ENCODE results near the gene SLX4IP. TPM values are rescaled to one million over a fixed set of nuclear protein-coding genes. Genes with fewer than 3 reads are reported as not detected.

Gene SLX4IP
- polyA plus RNA-seq, 3 donors, result 0.76 to 2.5 (median 1.1) TPM

DNA sequence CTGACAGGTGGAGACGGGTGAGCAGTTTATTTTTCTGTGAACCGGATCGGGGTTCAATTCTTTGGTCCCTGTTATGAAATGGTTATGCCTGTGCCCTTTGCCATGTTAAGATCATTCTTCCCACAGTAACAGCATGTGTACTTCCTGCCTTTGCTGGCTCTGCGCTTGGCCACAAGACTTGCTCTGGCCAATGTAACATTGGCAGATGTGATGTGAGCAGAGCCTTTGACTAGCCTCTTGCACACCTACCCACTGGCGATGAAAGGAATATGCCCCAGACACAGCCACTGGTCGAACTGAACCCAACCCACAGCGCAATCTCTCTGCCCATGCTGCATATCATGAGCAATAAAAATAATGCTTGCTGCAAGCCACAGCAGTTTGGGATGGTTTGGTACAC lies 206.8 kb downstream of the SLX4IP start:
- DNase-seq, result no peak
- Histone ChIP-seq H3K79me2 (ENCODE audit: insufficient read depth, low read length) (no peaks in the 10 kb centered on the region), H3K9me3 (replicated peaks in 1 of 2; ENCODE audit: control insufficient read depth in 1 of 2, insufficient read depth in 1 of 2, low read length in 2 of 2) (no peaks in the 10 kb centered on the region), H3K4me1 (ENCODE audit: control insufficient read depth in 1 of 2, insufficient read depth in 2 of 2, low read length in 2 of 2) (no peaks in the 10 kb centered on the region), H3K36me3 (replicated peaks in 1 of 2; ENCODE audit: control insufficient read depth in 1 of 2, insufficient read depth in 2 of 2, low read length in 2 of 2) (peaks cover 69 to 98% of the 10 kb centered on the region in 2 donors), H3K4me3 (replicated peaks in 1 of 3; ENCODE audit: low read depth in 2 of 3, low read length in 3 of 3) (no peak overlapping the region), H3K9ac (ENCODE audit: insufficient read depth, low read length, poor library complexity, severe bottlenecking) (no peak overlapping the region), H3K4me2 (replicated peaks; ENCODE audit: extremely low read depth, low read length, poor library complexity, severe bottlenecking) (no peak overlapping the region), H3K27me3 (ENCODE audit: control insufficient read depth in 2 of 2, insufficient read depth in 2 of 2, low read length in 2 of 2) (no peaks in the 10 kb centered on the region), H3K27ac (ENCODE audit: low read depth in 1 of 2, low read length in 2 of 2) (no peak overlapping the region), H4K20me1 (ENCODE audit: insufficient read depth, low read length) (no peaks in the 10 kb centered on the region), H2AFZ (ENCODE audit: insufficient read depth, low read depth, low read length, poor library complexity, severe bottlenecking) (no peak overlapping the region)
- 100% methylated on average over 3 of the region's 7 CpGs for WGBS (ENCODE audit: insufficient coverage)
- Mint-ChIP-seq H3K4me1 (no peaks in the 10 kb centered on the region), H3K4me3 (no peak overlapping the region), H3K27me3 (ENCODE audit: low read depth in 3 of 3) (no peaks in the 10 kb centered on the region), H3K9me3 (no peaks in the 10 kb centered on the region), H3K36me3 (peaks cover 89 to 94% of the 10 kb centered on the region in 2 donors), H3K27ac (peak overlapping the region in 2 of 7 donors; percentile 21 to 73)
- intact Hi-C loops (cut with micrococcal nuclease), result no loop called here
- TF ChIP-seq, protein P1, sequence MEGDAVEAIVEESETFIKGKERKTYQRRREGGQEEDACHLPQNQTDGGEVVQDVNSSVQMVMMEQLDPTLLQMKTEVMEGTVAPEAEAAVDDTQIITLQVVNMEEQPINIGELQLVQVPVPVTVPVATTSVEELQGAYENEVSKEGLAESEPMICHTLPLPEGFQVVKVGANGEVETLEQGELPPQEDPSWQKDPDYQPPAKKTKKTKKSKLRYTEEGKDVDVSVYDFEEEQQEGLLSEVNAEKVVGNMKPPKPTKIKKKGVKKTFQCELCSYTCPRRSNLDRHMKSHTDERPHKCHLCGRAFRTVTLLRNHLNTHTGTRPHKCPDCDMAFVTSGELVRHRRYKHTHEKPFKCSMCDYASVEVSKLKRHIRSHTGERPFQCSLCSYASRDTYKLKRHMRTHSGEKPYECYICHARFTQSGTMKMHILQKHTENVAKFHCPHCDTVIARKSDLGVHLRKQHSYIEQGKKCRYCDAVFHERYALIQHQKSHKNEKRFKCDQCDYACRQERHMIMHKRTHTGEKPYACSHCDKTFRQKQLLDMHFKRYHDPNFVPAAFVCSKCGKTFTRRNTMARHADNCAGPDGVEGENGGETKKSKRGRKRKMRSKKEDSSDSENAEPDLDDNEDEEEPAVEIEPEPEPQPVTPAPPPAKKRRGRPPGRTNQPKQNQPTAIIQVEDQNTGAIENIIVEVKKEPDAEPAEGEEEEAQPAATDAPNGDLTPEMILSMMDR (IDR thresholded peaks at IDR 0.05), result no peak

DNA sequence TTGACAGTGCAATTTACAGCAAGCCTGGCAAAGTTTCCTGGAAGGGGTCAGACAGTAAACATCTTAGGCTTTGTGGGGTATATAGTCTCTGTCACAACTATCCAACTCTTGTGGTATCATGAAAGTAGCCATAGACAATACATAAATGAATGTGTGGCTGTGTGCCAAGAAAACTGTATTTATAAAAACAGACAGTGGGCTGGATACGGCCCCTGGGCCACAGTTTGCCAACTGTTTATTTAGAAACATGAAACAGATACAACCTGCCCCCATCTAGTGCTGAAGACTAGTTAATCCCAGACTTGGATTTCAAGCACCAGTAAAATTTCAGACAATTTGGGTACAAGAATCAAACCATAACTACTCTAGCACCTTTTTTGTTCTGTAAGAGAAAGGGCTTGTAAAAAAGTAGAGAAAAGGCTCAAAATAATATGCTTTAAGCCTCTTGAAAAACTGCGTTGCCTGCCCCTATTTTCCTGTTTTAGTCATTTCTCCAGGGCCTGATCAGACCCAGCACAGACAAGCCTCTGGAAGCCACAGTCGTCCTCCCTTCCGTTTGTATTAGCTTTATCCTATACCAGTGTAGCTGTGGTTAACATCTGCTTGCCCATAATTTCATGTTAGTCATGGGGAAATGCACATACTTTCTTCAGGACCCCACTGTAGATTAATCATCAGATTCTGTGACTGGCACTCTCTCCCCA lies 207.9 kb downstream of the SLX4IP start:
- Histone ChIP-seq H3K27me3 (ENCODE audit: control insufficient read depth in 2 of 2, insufficient read depth in 2 of 2, low read length in 2 of 2) (no peaks in the 10 kb centered on the region), H4K20me1 (ENCODE audit: insufficient read depth, low read length) (no peaks in the 10 kb centered on the region), H3K4me1 (ENCODE audit: control insufficient read depth in 1 of 2, insufficient read depth in 2 of 2, low read length in 2 of 2) (no peaks in the 10 kb centered on the region), H3K79me2 (ENCODE audit: insufficient read depth, low read length) (no peaks in the 10 kb centered on the region), H3K4me3 (replicated peaks in 1 of 3; ENCODE audit: low read depth in 2 of 3, low read length in 3 of 3) (no peak overlapping the region), H3K27ac (ENCODE audit: low read depth in 1 of 2, low read length in 2 of 2) (no peak overlapping the region), H2AFZ (ENCODE audit: insufficient read depth, low read depth, low read length, poor library complexity, severe bottlenecking) (no peak overlapping the region), H3K4me2 (replicated peaks; ENCODE audit: extremely low read depth, low read length, poor library complexity, severe bottlenecking) (no peak overlapping the region), H3K9me3 (replicated peaks in 1 of 2; ENCODE audit: control insufficient read depth in 1 of 2, insufficient read depth in 1 of 2, low read length in 2 of 2) (no peaks in the 10 kb centered on the region), H3K9ac (ENCODE audit: insufficient read depth, low read length, poor library complexity, severe bottlenecking) (no peak overlapping the region), H3K36me3 (replicated peaks in 1 of 2; ENCODE audit: control insufficient read depth in 1 of 2, insufficient read depth in 2 of 2, low read length in 2 of 2) (peaks cover 80 to 98% of the 10 kb centered on the region in 2 donors)
- Mint-ChIP-seq H3K27me3 (ENCODE audit: low read depth in 3 of 3) (peaks cover 0 to 2% (median 0%) of the 10 kb centered on the region in 3 donors), H3K4me1 (no peaks in the 10 kb centered on the region), H3K4me3 (no peak overlapping the region), H3K27ac (peak overlapping the region in 2 of 7 donors; percentile 23 to 57), H3K36me3 (peaks cover 92 to 98% of the 10 kb centered on the region in 2 donors), H3K9me3 (peaks cover 0 to under 1% (median 0%) of the 10 kb centered on the region in 7 donors)
- TF ChIP-seq, protein P1 (IDR thresholded peaks at IDR 0.05), result no peak
- DNase-seq, result no peak
- WGBS (ENCODE audit: insufficient coverage), result 29% methylated on average over 1 of the region's 4 CpGs
- intact Hi-C loops (cut with micrococcal nuclease), result no loop called here

Data from CD14-positive monocyte (primary cell).